ENCODE measurements around the gene GFY. TPM values are rescaled to one million over a fixed set of nuclear protein-coding genes. Genes with fewer than 3 reads are reported as not detected.
A peak's percentile ranks its signal among the peaks of the same experiment; 100 is the strongest.

Gene GFY, protein sequence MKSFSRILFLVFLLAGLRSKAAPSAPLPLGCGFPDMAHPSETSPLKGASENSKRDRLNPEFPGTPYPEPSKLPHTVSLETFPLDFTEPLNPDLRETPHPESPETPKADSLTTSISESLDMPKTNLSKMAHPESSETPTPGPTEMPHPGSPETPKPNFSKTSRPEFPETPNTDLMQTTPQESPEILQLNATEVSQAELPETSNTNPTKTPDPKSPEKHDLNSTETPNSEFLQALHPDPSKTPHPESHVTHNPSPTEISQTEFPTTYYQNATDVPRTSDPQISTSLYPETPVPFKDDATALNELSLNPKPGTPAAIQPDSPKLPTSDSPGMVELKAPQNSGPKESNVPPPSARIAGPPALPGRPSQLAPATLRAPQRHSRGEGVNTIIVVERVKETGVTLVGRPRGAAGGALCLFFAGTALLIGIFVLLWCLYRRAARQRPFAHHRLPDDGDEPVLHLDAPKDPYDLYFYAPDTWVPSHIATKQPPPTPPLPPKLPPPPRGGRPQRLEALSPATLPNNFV
- total RNA-seq (not detected), polyA plus RNA-seq (not detected)
- long read RNA-seq, donor 1 = 0 reads
- long read RNA-seq, donor 2 = 0 reads
- long read RNA-seq, donor 3 = 0 reads
- long read RNA-seq, donor 4 = 0 reads

DNA sequence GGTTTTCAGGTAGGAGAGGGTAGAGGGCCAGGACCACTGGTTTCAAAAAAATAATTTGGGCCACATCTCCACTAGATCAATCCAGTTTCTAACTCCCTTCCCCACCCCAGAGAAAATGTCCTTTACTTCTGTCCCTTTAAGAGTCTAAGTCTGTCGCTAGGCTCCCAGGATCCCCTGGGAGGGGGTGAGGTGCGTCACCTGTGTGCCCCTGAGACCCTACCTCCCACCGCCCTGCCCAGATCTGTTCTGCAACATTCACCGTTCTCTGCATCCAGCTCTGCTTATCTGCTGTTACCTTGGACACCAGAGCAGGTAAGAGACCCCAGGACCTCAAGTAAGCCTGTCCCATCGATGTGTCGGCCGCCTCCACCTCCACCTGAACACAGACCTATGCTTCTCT, at the start of gene GFY:
Gene GFY (plus strand): TSS at position 211 of the 400 bp plus-strand sequence. CDS start 1,043 bp downstream, outside the sequence.
- WGBS = 60% methylated on average over 7 of the region's 7 CpGs
- H3K9me3 ChIP-seq (ENCODE audit: control insufficient read depth, low read length) = no peaks in the 10 kb centered on the region
- peak in 1 of 3 donors; percentile 16 for DNase-seq
- no peaks in the 10 kb centered on the region for H3K4me1 ChIP-seq (ENCODE audit: control insufficient read depth, insufficient read depth, low read length)
- intact Hi-C loops (cut with DNase I) = loop anchor here in 1 of 4 donors (5.0 to 10.0 kb wide), 2 partner anchors 33 to 200 kb away; no protein-coding TSS in a partner anchor
- H3K27me3 ChIP-seq (ENCODE audit: control insufficient read depth, insufficient read depth) = no peaks in the 10 kb centered on the region
- ATAC-seq = no peak
- no peak within 1 kb of the TSS for H3K4me3 ChIP-seq (ENCODE audit: low read length)
- no peak within 1 kb of the TSS for H3K27ac ChIP-seq (ENCODE audit: low read length)

DNA sequence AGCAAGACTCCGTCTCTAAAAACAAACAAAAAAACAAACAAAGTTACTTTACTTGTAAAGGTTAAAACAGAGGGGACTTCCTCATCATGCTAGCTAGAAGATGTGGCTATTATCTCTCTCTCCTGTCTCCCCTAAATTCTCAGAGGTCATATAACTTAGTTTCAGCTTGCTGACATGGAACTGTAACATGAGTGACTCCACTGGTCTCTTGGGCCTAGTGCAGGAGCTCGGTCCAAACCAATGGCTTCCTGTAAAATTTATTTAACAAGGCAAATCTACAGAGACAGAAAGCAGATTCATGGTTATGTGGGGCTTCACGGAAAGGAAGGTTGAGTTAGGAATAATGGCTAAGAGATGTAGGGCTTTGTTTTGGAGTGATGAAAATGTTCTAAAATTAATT, 46.7 kb upstream of the GFY start:
- no peak overlapping the region for H3K4me3 ChIP-seq (ENCODE audit: low read length)
- no peak for ATAC-seq
- no peak overlapping the region for H3K27ac ChIP-seq (ENCODE audit: low read length)
- no peaks in the 10 kb centered on the region for H3K4me1 ChIP-seq (ENCODE audit: control insufficient read depth, insufficient read depth, low read length)
- intact Hi-C loops (cut with DNase I) = no loop called here
- H3K27me3 ChIP-seq (ENCODE audit: control insufficient read depth, insufficient read depth) = no peaks in the 10 kb centered on the region
- WGBS = 76% methylated on average over 3 of the region's 3 CpGs
- no peaks in the 10 kb centered on the region for H3K9me3 ChIP-seq (ENCODE audit: control insufficient read depth, low read length)
- no peak for DNase-seq

DNA sequence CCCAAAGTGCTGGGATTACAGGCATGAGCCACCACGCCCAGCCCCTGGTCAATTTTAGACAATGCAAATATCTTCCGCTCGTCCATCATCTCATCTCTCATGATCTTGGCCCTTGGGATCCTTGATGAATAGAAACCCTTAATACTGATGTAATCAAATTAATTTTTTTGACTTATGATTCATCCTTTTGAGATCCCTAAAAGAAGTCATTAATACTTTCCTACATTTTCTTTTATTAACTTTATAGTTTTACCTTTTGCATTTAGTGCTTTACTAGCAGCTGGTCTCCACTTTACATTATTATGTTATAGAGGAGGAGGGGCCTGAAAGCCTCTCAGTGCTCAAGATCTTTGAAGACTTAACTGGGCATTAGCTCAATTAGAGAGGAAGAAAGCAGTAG, 44.8 kb upstream of the GFY start:
- no peaks in the 10 kb centered on the region for H3K27me3 ChIP-seq (ENCODE audit: control insufficient read depth, insufficient read depth)
- no peaks in the 10 kb centered on the region for H3K9me3 ChIP-seq (ENCODE audit: control insufficient read depth, low read length)
- H3K27ac ChIP-seq (ENCODE audit: low read length) = no peak overlapping the region
- no peak for DNase-seq
- WGBS = 92% methylated on average over 3 of the region's 3 CpGs
- intact Hi-C loops (cut with DNase I) = no loop called here
- H3K4me1 ChIP-seq (ENCODE audit: control insufficient read depth, insufficient read depth, low read length) = no peaks in the 10 kb centered on the region
- H3K4me3 ChIP-seq (ENCODE audit: low read length) = no peak overlapping the region
- ATAC-seq = no peak

DNA sequence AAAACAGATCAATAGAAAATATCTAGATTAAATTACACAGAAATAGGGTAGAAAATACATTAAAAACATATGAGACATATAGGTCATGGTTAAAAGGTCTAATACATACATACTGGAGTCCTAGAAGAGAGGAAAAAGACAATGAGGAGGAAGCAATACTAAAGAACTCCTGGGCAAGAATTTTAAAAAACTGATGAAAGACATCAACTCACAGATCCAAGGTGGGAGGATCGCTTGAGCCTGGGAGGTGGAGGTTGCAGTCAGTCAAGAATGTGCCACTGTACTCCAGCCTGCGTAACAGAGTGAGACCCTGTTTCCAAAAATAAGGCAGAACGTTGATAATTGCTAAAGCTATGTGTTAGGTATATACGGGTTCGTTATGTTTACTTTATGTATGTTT, 42.5 kb upstream of the GFY start:
- H3K27me3 ChIP-seq (ENCODE audit: control insufficient read depth, insufficient read depth) = no peaks in the 10 kb centered on the region
- ATAC-seq = no peak

DNA sequence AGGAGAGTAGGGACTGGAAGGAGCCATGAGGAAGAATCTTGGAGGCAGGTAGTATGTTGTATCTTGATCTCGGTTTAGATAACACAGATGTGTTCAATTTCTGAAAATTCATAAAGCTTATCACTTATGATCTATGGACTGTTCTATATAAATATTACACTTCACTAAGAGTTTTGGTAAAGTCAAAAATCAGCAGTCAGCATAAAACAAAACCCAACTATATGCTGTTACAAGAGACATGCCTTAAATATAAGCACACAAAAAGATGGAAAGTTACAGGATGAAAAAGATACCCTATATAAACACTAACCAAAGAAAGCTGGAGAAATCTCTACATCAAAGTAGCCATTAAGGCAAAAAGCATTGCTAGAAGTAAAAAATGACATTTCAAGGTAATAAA, 41.6 kb upstream of the GFY start:
- Histone ChIP-seq H3K27me3 (ENCODE audit: control insufficient read depth, insufficient read depth) (no peaks in the 10 kb centered on the region), H3K27ac (ENCODE audit: low read length) (no peak overlapping the region), H3K4me1 (ENCODE audit: control insufficient read depth, insufficient read depth, low read length) (no peaks in the 10 kb centered on the region), H3K4me3 (ENCODE audit: low read length) (no peak overlapping the region), H3K9me3 (ENCODE audit: control insufficient read depth, low read length) (no peaks in the 10 kb centered on the region)
- no peak for ATAC-seq
- intact Hi-C loops (cut with DNase I) = no loop called here
- no peak for DNase-seq
- WGBS = 38% methylated on average over 1 of the region's 1 CpG

More for the DNA sequence above, 42.5 kb upstream of the GFY start:
- no peaks in the 10 kb centered on the region for H3K4me1 ChIP-seq (ENCODE audit: control insufficient read depth, insufficient read depth, low read length)
- no peak for DNase-seq
- intact Hi-C loops (cut with DNase I) = no loop called here
- WGBS = 91% methylated on average over 5 of the region's 5 CpGs
- no peak overlapping the region for H3K4me3 ChIP-seq (ENCODE audit: low read length)
- no peaks in the 10 kb centered on the region for H3K9me3 ChIP-seq (ENCODE audit: control insufficient read depth, low read length)
- no peak overlapping the region for H3K27ac ChIP-seq (ENCODE audit: low read length)

DNA sequence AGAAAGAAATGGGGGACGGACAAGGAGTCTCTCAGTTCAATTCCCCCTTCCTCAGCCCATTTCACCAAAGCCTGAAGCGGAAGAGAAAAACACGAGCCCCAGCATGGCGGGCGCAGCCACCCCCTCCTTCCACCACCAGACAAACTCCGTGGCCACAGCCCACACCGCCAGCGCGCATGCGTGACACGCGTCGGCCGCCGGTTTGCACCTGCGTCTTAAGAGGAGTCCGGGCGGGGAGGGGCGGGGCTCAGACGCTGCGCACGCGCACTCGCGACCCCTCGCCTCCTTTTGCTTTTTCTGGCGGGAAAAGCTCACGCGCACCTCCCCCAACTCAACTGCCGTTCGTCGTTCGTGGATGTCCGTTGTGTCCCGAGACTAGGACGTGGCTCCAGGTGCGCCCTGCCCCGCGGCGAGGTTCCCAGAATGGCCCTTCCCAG, 37.2 kb upstream of the GFY start, which contains the start of gene KASH5:
Gene KASH5 (plus strand): TSS at position 314 of the 437 bp plus-strand sequence. CDS start 2,635 bp downstream, outside the sequence.
- ATAC-seq (peak; percentile 62 to 67), DNase-seq (peak; percentile 86 to 92 (median 90))
- intact Hi-C loops (cut with DNase I) = no loop called here
- Histone ChIP-seq H3K9me3 (ENCODE audit: control insufficient read depth, low read length) (no peaks in the 10 kb centered on the region), H3K27me3 (ENCODE audit: control insufficient read depth, insufficient read depth) (no peaks in the 10 kb centered on the region), H3K4me3 (ENCODE audit: low read length) (no peak within 1 kb of the TSS), H3K4me1 (ENCODE audit: control insufficient read depth, insufficient read depth, low read length) (no peaks in the 10 kb centered on the region), H3K27ac (ENCODE audit: low read length) (no peak within 1 kb of the TSS)
- 55% methylated on average over 40 of the region's 40 CpGs for WGBS

DNA sequence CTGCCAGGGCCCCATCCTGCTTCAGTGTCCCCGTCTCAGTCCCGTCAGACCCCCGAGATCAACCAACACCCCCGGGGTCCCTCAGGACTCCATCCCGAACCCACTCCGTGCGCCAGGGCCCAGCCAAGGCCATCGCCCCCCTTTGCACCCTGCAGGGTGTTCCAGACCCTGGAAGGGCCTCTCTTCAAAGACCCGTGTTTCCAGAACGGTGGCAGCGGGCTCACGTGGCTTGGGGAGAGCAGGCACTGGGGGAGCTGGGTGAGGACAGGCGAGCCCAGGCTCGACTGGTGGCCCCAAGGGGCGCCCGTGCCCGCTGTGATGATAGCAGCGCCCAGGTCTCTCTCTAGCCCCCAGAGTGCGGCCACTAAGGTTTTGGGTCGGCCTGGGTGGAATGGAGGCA, 35.8 kb upstream of the GFY start:
- 87% methylated on average over 20 of the region's 20 CpGs for WGBS
- H3K27ac ChIP-seq (ENCODE audit: low read length) = no peak overlapping the region
- no peaks in the 10 kb centered on the region for H3K9me3 ChIP-seq (ENCODE audit: control insufficient read depth, low read length)
- no peak for DNase-seq
- intact Hi-C loops (cut with DNase I) = no loop called here
- ATAC-seq = no peak
- H3K4me3 ChIP-seq (ENCODE audit: low read length) = no peak overlapping the region
- no peaks in the 10 kb centered on the region for H3K4me1 ChIP-seq (ENCODE audit: control insufficient read depth, insufficient read depth, low read length)
- H3K27me3 ChIP-seq (ENCODE audit: control insufficient read depth, insufficient read depth) = no peaks in the 10 kb centered on the region

DNA sequence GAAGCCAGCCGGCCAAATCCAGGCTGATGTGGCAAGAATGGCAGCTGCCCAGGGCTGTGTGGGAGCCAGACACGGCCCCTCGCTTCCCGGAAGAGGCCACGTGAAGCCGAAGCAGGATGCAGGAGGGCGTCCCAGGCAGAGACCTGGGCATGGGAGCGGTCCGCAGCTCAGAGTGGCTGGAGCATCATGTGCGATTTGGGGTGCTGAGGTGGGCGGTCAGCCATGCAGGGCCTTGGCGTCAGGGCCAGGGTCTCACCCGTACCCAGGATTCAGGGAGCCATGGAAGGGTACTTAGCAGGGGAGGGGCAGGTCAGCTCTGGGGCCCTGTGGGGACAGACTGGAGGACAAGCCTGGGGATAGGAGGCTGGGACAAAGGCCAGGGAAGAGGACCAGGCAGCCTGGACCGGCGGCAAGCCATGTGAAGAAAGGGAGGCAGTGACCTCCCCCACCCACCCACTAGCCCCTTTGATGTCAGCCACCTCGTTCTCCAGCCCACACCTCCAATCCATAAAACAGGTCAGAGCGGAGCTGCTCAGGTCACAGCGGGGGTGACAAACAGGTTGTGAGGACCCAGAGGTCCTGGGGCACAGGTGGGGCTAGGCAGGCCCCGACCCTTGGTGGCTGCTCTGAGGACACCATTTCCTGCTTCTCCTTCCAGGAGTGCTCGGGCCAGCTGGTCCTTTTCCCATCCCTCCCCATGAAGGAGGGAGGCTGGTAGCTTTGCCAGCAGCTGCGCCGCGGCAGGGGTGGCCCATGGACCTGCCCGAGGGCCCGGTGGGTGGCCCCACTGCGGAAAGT, 34.9 kb upstream of the GFY start:
- Histone ChIP-seq H3K4me1 (ENCODE audit: control insufficient read depth, insufficient read depth, low read length) (no peaks in the 10 kb centered on the region), H3K27ac (ENCODE audit: low read length) (no peak overlapping the region), H3K27me3 (ENCODE audit: control insufficient read depth, insufficient read depth) (no peaks in the 10 kb centered on the region), H3K9me3 (ENCODE audit: control insufficient read depth, low read length) (no peaks in the 10 kb centered on the region), H3K4me3 (ENCODE audit: low read length) (no peak overlapping the region)
- WGBS = 59% methylated on average over 26 of the region's 26 CpGs
- ATAC-seq (no peak), DNase-seq (no peak)
- intact Hi-C loops (cut with DNase I) = loop anchor here in 2 of 4 donors (5.0 kb wide), 2 partner anchors 37 to 52 kb away; partner anchors contain the start of genes SLC17A7 (in 2 of the 2) and GFY (in 1 of the 2)

DNA sequence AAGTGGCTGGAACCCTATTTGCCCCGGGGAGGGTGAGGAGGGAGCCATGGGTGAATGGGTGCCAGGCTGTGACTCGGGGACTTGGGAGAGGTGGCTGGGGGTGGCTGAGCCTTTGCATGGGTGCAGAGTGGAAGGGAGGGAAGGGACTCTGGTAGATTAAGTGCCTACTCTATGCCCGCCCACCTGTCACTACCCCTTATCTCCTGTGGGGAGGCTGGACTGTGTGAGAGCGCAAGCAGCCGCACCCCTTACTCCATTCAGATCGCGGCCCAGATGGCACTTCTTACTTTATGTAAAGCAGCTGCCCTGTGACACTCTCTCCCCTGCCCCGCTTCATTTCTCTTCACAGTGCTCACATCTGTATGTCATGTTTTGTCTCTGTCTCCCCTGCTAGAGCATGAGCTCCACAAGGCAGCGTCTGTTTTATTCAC, 34.2 kb upstream of the GFY start:
- H3K9me3 ChIP-seq (ENCODE audit: control insufficient read depth, low read length) = no peaks in the 10 kb centered on the region
- WGBS = 41% methylated on average over 9 of the region's 9 CpGs
- no peak overlapping the region for H3K27ac ChIP-seq (ENCODE audit: low read length)
- no peaks in the 10 kb centered on the region for H3K4me1 ChIP-seq (ENCODE audit: control insufficient read depth, insufficient read depth, low read length)
- H3K4me3 ChIP-seq (ENCODE audit: low read length) = no peak overlapping the region
- H3K27me3 ChIP-seq (ENCODE audit: control insufficient read depth, insufficient read depth) = no peaks in the 10 kb centered on the region
- ATAC-seq (peak in 1 of 2 donors; percentile 22), DNase-seq (no peak)
- intact Hi-C loops (cut with DNase I) = loop anchor here in 2 of 4 donors (5.0 kb wide), 2 partner anchors 36 to 51 kb away; partner anchors contain the start of genes SLC17A7 (in 2 of the 2) and GFY (in 1 of the 2)

DNA sequence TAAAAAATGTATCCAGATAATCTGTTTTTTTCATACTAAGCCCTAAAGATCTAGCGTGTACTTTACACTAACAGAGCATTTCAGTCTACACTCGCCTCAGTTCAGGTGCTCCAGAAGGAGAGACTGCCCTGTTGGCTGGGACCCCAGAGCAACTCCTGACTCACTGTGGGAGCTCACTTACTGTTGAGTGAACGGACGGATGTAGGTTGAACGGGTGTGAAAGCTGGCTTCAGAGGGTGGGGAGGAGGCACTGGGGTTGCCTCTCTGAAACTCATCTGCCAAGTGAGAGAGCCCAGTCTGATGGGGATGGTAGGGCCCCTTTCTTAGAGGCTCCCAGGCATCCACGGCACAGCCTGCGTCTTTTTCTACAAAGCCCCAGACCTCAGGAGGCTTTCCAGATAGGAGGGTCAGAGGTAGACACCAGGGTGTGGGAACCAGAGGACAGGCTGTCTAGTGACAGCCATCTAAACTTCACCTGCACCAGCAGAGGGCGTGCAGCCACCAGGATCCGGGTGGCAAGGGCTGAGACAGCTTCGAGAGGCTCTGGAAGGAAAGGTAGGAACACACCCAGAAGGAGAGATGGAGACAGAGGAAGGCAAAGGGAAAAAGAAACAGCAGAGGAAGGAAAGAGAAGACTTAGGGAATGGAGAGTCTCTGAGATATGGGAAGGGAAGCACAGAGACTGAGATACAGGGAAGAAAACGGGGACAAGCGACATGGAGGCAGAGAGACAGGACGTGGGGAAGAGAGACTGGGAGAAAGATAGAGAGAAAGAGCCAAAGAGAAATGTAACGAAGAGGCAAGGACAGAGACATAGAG, 33.4 kb upstream of the GFY start:
- WGBS = 18% methylated on average over 13 of the region's 14 CpGs

More for the DNA sequence above, 33.4 kb upstream of the GFY start:
- no peak overlapping the region for H3K4me3 ChIP-seq (ENCODE audit: low read length)
- intact Hi-C loops (cut with DNase I) = loop anchor here in 3 of 4 donors (1.0 to 5.0 kb wide), 3 partner anchors 36 to 52 kb away; partner anchors contain the start of genes SLC17A7 (in 2 of the 3) and GFY (in 1 of the 3)
- H3K27ac ChIP-seq (ENCODE audit: low read length) = no peak overlapping the region
- H3K9me3 ChIP-seq (ENCODE audit: control insufficient read depth, low read length) = no peaks in the 10 kb centered on the region
- DNase-seq (peak; percentile 78 to 89 (median 89)), ATAC-seq (peak; percentile 80 to 83)
- no peaks in the 10 kb centered on the region for H3K27me3 ChIP-seq (ENCODE audit: control insufficient read depth, insufficient read depth)
- H3K4me1 ChIP-seq (ENCODE audit: control insufficient read depth, insufficient read depth, low read length) = no peaks in the 10 kb centered on the region

All from right cardiac atrium (tissue), 5 donors.